ENCODE measurements around the gene WDR77.

DNA sequence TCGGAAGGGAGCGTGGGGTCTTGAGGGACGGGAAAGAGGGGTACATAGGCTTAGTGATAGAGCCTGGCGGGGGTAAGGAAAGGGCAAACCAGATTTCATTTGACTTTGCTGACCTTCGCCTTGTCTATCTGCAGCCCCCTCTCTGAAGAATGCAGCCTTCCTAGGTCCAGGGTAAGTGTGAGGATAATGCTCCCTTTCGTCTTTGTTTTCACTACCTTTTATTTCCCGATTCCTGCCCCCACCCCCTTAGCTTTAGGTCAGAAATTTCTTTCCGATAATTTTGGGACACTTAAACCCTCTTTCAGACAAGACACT, 604 bp upstream of the WDR77 start:
- TF ChIP-seq NFRKB (IDR thresholded peaks at IDR 0.05): no peak
- no peak for TF ChIP-seq ZFX (CRISPR knock-in tag; IDR thresholded peaks at IDR 0.05; ENCODE audit: low read depth)
- no peak for TF ChIP-seq ZNF274 (CRISPR knock-in tag; IDR thresholded peaks at IDR 0.05)
- TF ChIP-seq, protein P1, sequence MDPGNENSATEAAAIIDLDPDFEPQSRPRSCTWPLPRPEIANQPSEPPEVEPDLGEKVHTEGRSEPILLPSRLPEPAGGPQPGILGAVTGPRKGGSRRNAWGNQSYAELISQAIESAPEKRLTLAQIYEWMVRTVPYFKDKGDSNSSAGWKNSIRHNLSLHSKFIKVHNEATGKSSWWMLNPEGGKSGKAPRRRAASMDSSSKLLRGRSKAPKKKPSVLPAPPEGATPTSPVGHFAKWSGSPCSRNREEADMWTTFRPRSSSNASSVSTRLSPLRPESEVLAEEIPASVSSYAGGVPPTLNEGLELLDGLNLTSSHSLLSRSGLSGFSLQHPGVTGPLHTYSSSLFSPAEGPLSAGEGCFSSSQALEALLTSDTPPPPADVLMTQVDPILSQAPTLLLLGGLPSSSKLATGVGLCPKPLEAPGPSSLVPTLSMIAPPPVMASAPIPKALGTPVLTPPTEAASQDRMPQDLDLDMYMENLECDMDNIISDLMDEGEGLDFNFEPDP (CRISPR knock-in tag; conservative IDR thresholded peaks at IDR 0.05): no peak
- TF ChIP-seq ZNF704 (CRISPR knock-in tag; IDR thresholded peaks at IDR 0.05; ENCODE audit: borderline replicate concordance): no peak
- TF ChIP-seq CREB1 (IDR thresholded peaks at IDR 0.05): no peak
- TF ChIP-seq CREB1 (CRISPR knock-in tag; IDR thresholded peaks at IDR 0.05): no peak
- no peak for TF ChIP-seq FOXA1 (IDR thresholded peaks at IDR 0.05)
- no peak for TF ChIP-seq FOXA1 (CRISPR knock-in tag; IDR thresholded peaks at IDR 0.05)
- no peak for TF ChIP-seq DPF2 (CRISPR knock-in tag; IDR thresholded peaks at IDR 0.05; ENCODE audit: borderline replicate concordance, low read depth)
- TF ChIP-seq ZC3H4 (CRISPR knock-in tag; IDR thresholded peaks at IDR 0.05; ENCODE audit: borderline replicate concordance): no peak
- no peak for TF ChIP-seq CEBPB (IDR thresholded peaks at IDR 0.05; ENCODE audit: borderline replicate concordance, low read depth, low read length)

Data from HepG2 (cell line).